NCI-H524 treated with DMSO at 0.1 percent for 48 hours (cell line): ENCODE results near the gene VAT1.

Experiments used
- DNase-seq: peaks from one replicate; lab custom pipeline; 2025; lab: John Stamatoyannopoulos, UW

VAT1 gene

GRCh38 chr17:43027091-43028032, 5.2 kb upstream of the VAT1 start:
- DNase-seq, result no peak

GRCh38 chr17:43026595-43026994, 4.4 kb upstream of the VAT1 start:
- no peak for DNase-seq

GRCh38 chr17:43025766-43026537, 3.8 kb upstream of the VAT1 start:
- DNase-seq, result no peak

GRCh38 chr17:43025290-43025657, 3.1 kb upstream of the VAT1 start:
- DNase-seq, result no peak

GRCh38 chr17:43024407-43025289, 2.5 kb upstream of the VAT1 start, which contains the start of gene RND2:
Gene RND2 (plus strand): TSS chr17:43025231. CDS start chr17:43025348, 117 bp downstream.
- DNase-seq, result peak; percentile 92

- DNase-seq, result no peak
Measured at GRCh38 chr17:43020789-43021740, 1.1 kb downstream of the VAT1 start.

- no peak for DNase-seq
Measured at GRCh38 chr17:43020030-43020621, 2.1 kb downstream of the VAT1 start.

- DNase-seq, result no peak
Measured at GRCh38 chr17:43019418-43019817, 2.8 kb downstream of the VAT1 start.

GRCh38 chr17:43018932-43019331, 3.3 kb downstream of the VAT1 start:
- no peak for DNase-seq

- DNase-seq, result no peak
Measured at GRCh38 chr17:43018008-43018853, 4.0 kb downstream of the VAT1 start.

GRCh38 chr17:43016216-43016615, 6.0 kb downstream of the VAT1 start:
- DNase-seq, result no peak

- no peak for DNase-seq
Measured at GRCh38 chr17:43015579-43015978, 6.6 kb downstream of the VAT1 start.

GRCh38 chr17:43014649-43015542, 7.3 kb downstream of the VAT1 start:
- no peak for DNase-seq

- no peak for DNase-seq
Measured at GRCh38 chr17:43014020-43014648, 8.1 kb downstream of the VAT1 start.

GRCh38 chr17:43013296-43013695, 8.9 kb downstream of the VAT1 start:
- no peak for DNase-seq

- no peak for DNase-seq
Measured at GRCh38 chr17:43011728-43012472, 10.3 kb downstream of the VAT1 start.

- no peak for DNase-seq
Measured at GRCh38 chr17:43010667-43011308, 11.4 kb downstream of the VAT1 start.
